HG03025 (cell line): ENCODE measurements around the gene TBCE.
"Not testable (repeated sequence)": the region's sequence is repeated elsewhere in the genome, so short reads cannot be mapped to it uniquely, and the experiment has no call there.

ENCODE experiments used
- ATAC-seq: cut with Tn5 transposase; IDR thresholded peaks from one replicate; pipeline ENCODE4 v1.9.1; 2021; ENCODE audit warnings: mild to moderate bottlenecking, moderate library complexity; ENCODE audit not compliant: unreplicated experiment, low FRiP score

TBCE gene

GRCh38 chr1:235448616-235449015 is 81.4 kb downstream of the TBCE start:
- ATAC-seq: no peak

- ATAC-seq: no peak
Observed at GRCh38 chr1:235450433-235450832, 83.2 kb downstream of the TBCE start.

GRCh38 chr1:235450886-235451483 is 83.8 kb downstream of the TBCE start:
- ATAC-seq: no peak

GRCh38 chr1:235454021-235454420 is 86.8 kb downstream of the TBCE start:
- ATAC-seq: no peak

- ATAC-seq: no peak
Observed at GRCh38 chr1:235455097-235455496, 87.9 kb downstream of the TBCE start.

- ATAC-seq: no peak
Observed at GRCh38 chr1:235455823-235456222, 88.6 kb downstream of the TBCE start.

GRCh38 chr1:235457856-235458255 is 90.6 kb downstream of the TBCE start:
- not testable (repeated sequence) for ATAC-seq

- no peak for ATAC-seq
Observed at GRCh38 chr1:235460770-235461169, 93.5 kb downstream of the TBCE start.

- ATAC-seq: no peak
Observed at GRCh38 chr1:235461954-235462353, 94.7 kb downstream of the TBCE start.

GRCh38 chr1:235462832-235463231 is 95.6 kb downstream of the TBCE start:
- ATAC-seq: not testable (repeated sequence)

GRCh38 chr1:235465066-235465465 is 97.8 kb downstream of the TBCE start:
- ATAC-seq: no peak

- ATAC-seq: no peak
Observed at GRCh38 chr1:235468004-235468403, 100.8 kb downstream of the TBCE start.

GRCh38 chr1:235468970-235469369 is 101.7 kb downstream of the TBCE start:
- ATAC-seq: no peak

- ATAC-seq: not testable (repeated sequence)
Observed at GRCh38 chr1:235469897-235470296, 102.7 kb downstream of the TBCE start.

- ATAC-seq: no peak
Observed at GRCh38 chr1:235470741-235471439, 103.7 kb downstream of the TBCE start.

- ATAC-seq: no peak
Observed at GRCh38 chr1:235473806-235474205, 106.6 kb downstream of the TBCE start.

- no peak for ATAC-seq
Observed at GRCh38 chr1:235483090-235483489, 115.9 kb downstream of the TBCE start.

GRCh38 chr1:235485558-235485957 is 118.3 kb downstream of the TBCE start:
- ATAC-seq: no peak

- ATAC-seq: no peak
Observed at GRCh38 chr1:235486321-235486720, 119.1 kb downstream of the TBCE start.

GRCh38 chr1:235491644-235492043 is 124.4 kb downstream of the TBCE start:
- ATAC-seq: no peak

GRCh38 chr1:235494531-235494930 is 127.3 kb downstream of the TBCE start:
- no peak for ATAC-seq

- ATAC-seq: no peak
Observed at GRCh38 chr1:235495030-235495429, 127.8 kb downstream of the TBCE start.
